A673 (cell line): ENCODE measurements around the gene IGFBP1. TPM values are rescaled to one million over a fixed set of nuclear protein-coding genes. Genes with fewer than 3 reads are reported as not detected.

Experiments used
- BruUV-seq: library from RNA; stranded (reverse); fragments of 400-500 nt; replicated peaks from 2 replicates; lab custom pipeline; 2021; lab: Mats Ljungman, UMichigan
- CTCF ChIA-PET: fragments of 300-600 bp; sonication (Branson Sonifier 250); formaldehyde crosslinking; loops from one replicate; lab custom pipeline; 2022; ENCODE audit warnings: antibody characterized with exemption; lab: Charles Lee
- POLR2A ChIA-PET: fragments of 300-600 bp; sonication (Branson Sonifier 250); formaldehyde crosslinking; loops from one replicate; lab custom pipeline; 2022; ENCODE audit warnings: antibody characterized with exemption; ENCODE audit not compliant: low non-redundant PET; lab: Charles Lee
- DNase-seq: peaks from one replicate; pipeline ENCODE4 v3.0.0-alpha.2; 2015; ENCODE audit warnings: low spot score
- H3K27ac ChIP-seq: fragments of 200-600 bp; sonication (generic); 2 replicates; pipeline ENCODE4 v1.5.1; 2016; ENCODE audit warnings: mixed run types, low read depth, mild to moderate bottlenecking, mixed read lengths, antibody characterized with exemption, low read length; ENCODE audit not compliant: poor library complexity, severe bottlenecking
- H3K27me3 ChIP-seq: fragments of 200-600 bp; sonication (generic); replicated peaks from 2 replicates; pipeline ENCODE4 v1.6.1; 2017; ENCODE audit warnings: mixed run types, low read depth, mild to moderate bottlenecking, mixed read lengths, antibody characterized with exemption, low read length; ENCODE audit not compliant: insufficient read depth, poor library complexity
- H3K36me3 ChIP-seq: fragments of 200-600 bp; sonication (generic); 2 replicates; pipeline ENCODE4 v1.6.1; 2016; ENCODE audit warnings: mixed run types, mild to moderate bottlenecking, mixed read lengths, antibody characterized with exemption, low read length; ENCODE audit not compliant: insufficient read depth, poor library complexity, severe bottlenecking
- H3K4me1 ChIP-seq: fragments of 200-600 bp; sonication (generic); 2 replicates; pipeline ENCODE4 v1.6.1; 2017; ENCODE audit warnings: mixed run types, mild to moderate bottlenecking, mixed read lengths, antibody characterized with exemption, low read length; ENCODE audit not compliant: insufficient read depth, poor library complexity, severe bottlenecking
- H3K4me3 ChIP-seq: fragments of 200-600 bp; sonication (generic); 2 replicates; pipeline ENCODE4 v1.5.1; 2016; ENCODE audit warnings: low read depth, mixed run types, mild to moderate bottlenecking, mixed read lengths, low read length; ENCODE audit not compliant: poor library complexity, severe bottlenecking
- H3K9me3 ChIP-seq: fragments of 200-600 bp; sonication (generic); 2 replicates; pipeline ENCODE4 v1.6.1; 2016; ENCODE audit warnings: mixed run types, low read depth, mild to moderate bottlenecking, mixed read lengths, antibody characterized with exemption, low read length; ENCODE audit not compliant: poor library complexity, severe bottlenecking
- CTCF ChIP-seq: fragments of 300-800, 200-600 bp; sonication (generic); conservative IDR thresholded peaks from 2 replicates; pipeline ENCODE4 v1.5.1; 2017; ENCODE audit warnings: low read depth, mild to moderate bottlenecking, antibody characterized with exemption, low read length, moderate library complexity, mixed read lengths
- EZH2 ChIP-seq: fragments of 200-600 bp; sonication (generic); IDR thresholded peaks from 2 replicates; pipeline ENCODE4 v1.6.1; 2017; ENCODE audit warnings: borderline replicate concordance, low read depth, mild to moderate bottlenecking, mixed read lengths, antibody characterized with exemption, low read length; ENCODE audit not compliant: poor library complexity, severe bottlenecking
- intact Hi-C: fragments of 100-400 bp; cut with micrococcal nuclease; formaldehyde crosslinking; loops from one replicate; pipeline ENCODE4 v1.10.0; 2022; ENCODE audit not compliant: unreplicated experiment
- total RNA-seq: library from RNA; stranded (reverse); gene quantifications from 2 replicates; pipeline ENCODE4 v1.2.3, GENCODE V29; 2021

The IGFBP1 gene
- total RNA-seq, 1 experiment from 2014 or later, result not detected

GRCh38 chr7:45922810-45923209, 34.5 kb downstream of the IGFBP1 start:
- peaks cover 5% of the 10 kb centered on the region for H3K4me1 ChIP-seq
- peak; percentile 8 for DNase-seq
- BruUV-seq, result no TSS peak
- H3K27ac ChIP-seq, result no peak overlapping the region
- peaks cover 71% of the 10 kb centered on the region for H3K27me3 ChIP-seq
- no peaks in the 10 kb centered on the region for H3K9me3 ChIP-seq
- H3K36me3 ChIP-seq, result no peaks in the 10 kb centered on the region
- intact Hi-C loops, result loop anchor here (2.0 to 10.0 kb wide), 5 partner anchors 429 to 1332 kb away; no protein-coding TSS in a partner anchor
- no peak for TF ChIP-seq CTCF
- no peak for TF ChIP-seq EZH2
- ChIA-PET CTCF (interaction anchor here (1.0 to 1.9 kb wide), 2 partner anchors 276 to 1178 kb away, joined by 3 to 6 read pairs; no protein-coding TSS in a partner anchor), POLR2A (no interaction called here)
- no peak overlapping the region for H3K4me3 ChIP-seq

- H3K4me1 ChIP-seq, result peaks cover 5% of the 10 kb centered on the region
- BruUV-seq, result no TSS peak
- CTCF ChIA-PET, result interaction anchor here (1.0 to 1.9 kb wide), 2 partner anchors 276 to 1178 kb away, joined by 3 to 6 read pairs; no protein-coding TSS in a partner anchor
- TF ChIP-seq EZH2, result no peak
- peak; percentile 94 for TF ChIP-seq CTCF
- H3K4me3 ChIP-seq, result no peak overlapping the region
- H3K27ac ChIP-seq, result no peak overlapping the region
- no peaks in the 10 kb centered on the region for H3K36me3 ChIP-seq
- H3K27me3 ChIP-seq, result peaks cover 69% of the 10 kb centered on the region
- H3K9me3 ChIP-seq, result no peaks in the 10 kb centered on the region
- POLR2A ChIA-PET, result no interaction called here
- peak; percentile 72 for DNase-seq
- intact Hi-C loops, result loop anchor here (2.0 to 10.0 kb wide), 5 partner anchors 429 to 1332 kb away; no protein-coding TSS in a partner anchor
These were observed 35.0 kb downstream of the IGFBP1 start for GRCh38 chr7:45923290-45923689.

GRCh38 chr7:45923818-45924217, 35.5 kb downstream of the IGFBP1 start:
- peaks cover 66% of the 10 kb centered on the region for H3K27me3 ChIP-seq
- BruUV-seq, result no TSS peak
- H3K4me1 ChIP-seq, result peaks cover 5% of the 10 kb centered on the region
- H3K36me3 ChIP-seq, result no peaks in the 10 kb centered on the region
- H3K9me3 ChIP-seq, result no peaks in the 10 kb centered on the region
- DNase-seq, result no peak
- TF ChIP-seq EZH2, result no peak
- TF ChIP-seq CTCF, result no peak
- ChIA-PET POLR2A (no interaction called here), CTCF (interaction anchor here (1.0 kb wide), 1 partner anchor 275 kb away, joined by 3 read pairs; no protein-coding TSS in a partner anchor)
- no peak overlapping the region for H3K27ac ChIP-seq
- no peak overlapping the region for H3K4me3 ChIP-seq
- intact Hi-C loops, result loop anchor here (2.0 to 10.0 kb wide), 5 partner anchors 428 to 1331 kb away; no protein-coding TSS in a partner anchor
